ENCODE results near the gene LRRFIP1. TPM values are rescaled to one million over a fixed set of nuclear protein-coding genes. Genes with fewer than 3 reads are reported as not detected.

Gene LRRFIP1
- total and polyA plus RNA-seq, 9 of the 15 experiments (the other 6 are each of a cell fraction or from before 2014, with no cell fraction given), result 13.1 to 45.2 (median 31.3) TPM

DNA sequence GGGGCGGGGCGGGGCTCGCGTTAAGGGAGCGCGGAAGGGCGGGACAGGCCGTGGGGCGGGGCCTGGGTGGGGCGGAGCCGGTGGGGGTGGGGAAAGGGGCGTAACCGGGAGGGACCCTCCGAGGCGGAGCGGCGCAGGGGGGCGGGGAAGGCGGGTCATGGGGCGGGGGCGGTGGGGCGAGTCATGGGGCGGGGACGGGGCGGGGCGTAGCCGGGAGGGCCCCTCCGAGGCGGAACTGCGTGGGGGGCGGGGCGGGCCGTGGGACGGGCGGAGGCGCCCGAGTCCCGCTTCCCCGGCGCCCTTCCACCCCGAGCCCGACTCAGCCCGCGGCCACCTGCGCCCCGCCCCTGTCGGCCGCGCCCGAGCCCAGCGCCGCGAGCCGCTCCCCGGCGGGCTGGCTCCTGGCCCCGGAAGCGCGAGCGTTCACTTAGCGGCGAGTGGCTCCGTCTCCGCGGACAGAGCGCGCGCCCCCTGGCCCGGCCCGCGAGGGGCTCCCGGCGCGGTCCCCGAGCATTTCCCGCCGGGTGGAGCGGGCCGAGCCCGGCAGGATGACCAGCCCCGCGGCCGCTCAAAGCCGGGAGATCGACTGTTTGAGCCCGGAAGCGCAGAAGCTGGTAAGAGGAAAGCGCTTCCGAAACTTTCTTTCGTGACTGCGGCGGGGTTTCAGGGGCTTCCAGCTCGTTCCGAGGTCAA lies 64.7 kb downstream of the LRRFIP1 start (continued):
- TF ChIP-seq ZFP1 (CRISPR knock-in tag; IDR thresholded peaks at IDR 0.05) (no peak), C11orf30 (IDR thresholded peaks at IDR 0.05; ENCODE audit: low read depth) (no peak), BRF1 (IDR thresholded peaks at IDR 0.05; ENCODE audit: borderline replicate concordance, extremely low read depth, insufficient read length) (no peak), ELF2 (CRISPR knock-in tag; IDR thresholded peaks at IDR 0.05) (peak; percentile 28; the same call in 1 of the 2 replicates), ZNF253 (CRISPR knock-in tag; conservative IDR thresholded peaks at IDR 0.05) (no peak), MIER1 (IDR thresholded peaks at IDR 0.05; ENCODE audit: low read depth) (no peak), SRSF9 (IDR thresholded peaks at IDR 0.05; ENCODE audit: borderline replicate concordance, low read depth, low read length) (no peak)
- TF ChIP-seq, protein P1, sequence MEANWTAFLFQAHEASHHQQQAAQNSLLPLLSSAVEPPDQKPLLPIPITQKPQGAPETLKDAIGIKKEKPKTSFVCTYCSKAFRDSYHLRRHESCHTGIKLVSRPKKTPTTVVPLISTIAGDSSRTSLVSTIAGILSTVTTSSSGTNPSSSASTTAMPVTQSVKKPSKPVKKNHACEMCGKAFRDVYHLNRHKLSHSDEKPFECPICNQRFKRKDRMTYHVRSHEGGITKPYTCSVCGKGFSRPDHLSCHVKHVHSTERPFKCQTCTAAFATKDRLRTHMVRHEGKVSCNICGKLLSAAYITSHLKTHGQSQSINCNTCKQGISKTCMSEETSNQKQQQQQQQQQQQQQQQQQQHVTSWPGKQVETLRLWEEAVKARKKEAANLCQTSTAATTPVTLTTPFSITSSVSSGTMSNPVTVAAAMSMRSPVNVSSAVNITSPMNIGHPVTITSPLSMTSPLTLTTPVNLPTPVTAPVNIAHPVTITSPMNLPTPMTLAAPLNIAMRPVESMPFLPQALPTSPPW (CRISPR knock-in tag; IDR thresholded peaks at IDR 0.05), result peak; percentile 85
- TF ChIP-seq, protein P2, sequence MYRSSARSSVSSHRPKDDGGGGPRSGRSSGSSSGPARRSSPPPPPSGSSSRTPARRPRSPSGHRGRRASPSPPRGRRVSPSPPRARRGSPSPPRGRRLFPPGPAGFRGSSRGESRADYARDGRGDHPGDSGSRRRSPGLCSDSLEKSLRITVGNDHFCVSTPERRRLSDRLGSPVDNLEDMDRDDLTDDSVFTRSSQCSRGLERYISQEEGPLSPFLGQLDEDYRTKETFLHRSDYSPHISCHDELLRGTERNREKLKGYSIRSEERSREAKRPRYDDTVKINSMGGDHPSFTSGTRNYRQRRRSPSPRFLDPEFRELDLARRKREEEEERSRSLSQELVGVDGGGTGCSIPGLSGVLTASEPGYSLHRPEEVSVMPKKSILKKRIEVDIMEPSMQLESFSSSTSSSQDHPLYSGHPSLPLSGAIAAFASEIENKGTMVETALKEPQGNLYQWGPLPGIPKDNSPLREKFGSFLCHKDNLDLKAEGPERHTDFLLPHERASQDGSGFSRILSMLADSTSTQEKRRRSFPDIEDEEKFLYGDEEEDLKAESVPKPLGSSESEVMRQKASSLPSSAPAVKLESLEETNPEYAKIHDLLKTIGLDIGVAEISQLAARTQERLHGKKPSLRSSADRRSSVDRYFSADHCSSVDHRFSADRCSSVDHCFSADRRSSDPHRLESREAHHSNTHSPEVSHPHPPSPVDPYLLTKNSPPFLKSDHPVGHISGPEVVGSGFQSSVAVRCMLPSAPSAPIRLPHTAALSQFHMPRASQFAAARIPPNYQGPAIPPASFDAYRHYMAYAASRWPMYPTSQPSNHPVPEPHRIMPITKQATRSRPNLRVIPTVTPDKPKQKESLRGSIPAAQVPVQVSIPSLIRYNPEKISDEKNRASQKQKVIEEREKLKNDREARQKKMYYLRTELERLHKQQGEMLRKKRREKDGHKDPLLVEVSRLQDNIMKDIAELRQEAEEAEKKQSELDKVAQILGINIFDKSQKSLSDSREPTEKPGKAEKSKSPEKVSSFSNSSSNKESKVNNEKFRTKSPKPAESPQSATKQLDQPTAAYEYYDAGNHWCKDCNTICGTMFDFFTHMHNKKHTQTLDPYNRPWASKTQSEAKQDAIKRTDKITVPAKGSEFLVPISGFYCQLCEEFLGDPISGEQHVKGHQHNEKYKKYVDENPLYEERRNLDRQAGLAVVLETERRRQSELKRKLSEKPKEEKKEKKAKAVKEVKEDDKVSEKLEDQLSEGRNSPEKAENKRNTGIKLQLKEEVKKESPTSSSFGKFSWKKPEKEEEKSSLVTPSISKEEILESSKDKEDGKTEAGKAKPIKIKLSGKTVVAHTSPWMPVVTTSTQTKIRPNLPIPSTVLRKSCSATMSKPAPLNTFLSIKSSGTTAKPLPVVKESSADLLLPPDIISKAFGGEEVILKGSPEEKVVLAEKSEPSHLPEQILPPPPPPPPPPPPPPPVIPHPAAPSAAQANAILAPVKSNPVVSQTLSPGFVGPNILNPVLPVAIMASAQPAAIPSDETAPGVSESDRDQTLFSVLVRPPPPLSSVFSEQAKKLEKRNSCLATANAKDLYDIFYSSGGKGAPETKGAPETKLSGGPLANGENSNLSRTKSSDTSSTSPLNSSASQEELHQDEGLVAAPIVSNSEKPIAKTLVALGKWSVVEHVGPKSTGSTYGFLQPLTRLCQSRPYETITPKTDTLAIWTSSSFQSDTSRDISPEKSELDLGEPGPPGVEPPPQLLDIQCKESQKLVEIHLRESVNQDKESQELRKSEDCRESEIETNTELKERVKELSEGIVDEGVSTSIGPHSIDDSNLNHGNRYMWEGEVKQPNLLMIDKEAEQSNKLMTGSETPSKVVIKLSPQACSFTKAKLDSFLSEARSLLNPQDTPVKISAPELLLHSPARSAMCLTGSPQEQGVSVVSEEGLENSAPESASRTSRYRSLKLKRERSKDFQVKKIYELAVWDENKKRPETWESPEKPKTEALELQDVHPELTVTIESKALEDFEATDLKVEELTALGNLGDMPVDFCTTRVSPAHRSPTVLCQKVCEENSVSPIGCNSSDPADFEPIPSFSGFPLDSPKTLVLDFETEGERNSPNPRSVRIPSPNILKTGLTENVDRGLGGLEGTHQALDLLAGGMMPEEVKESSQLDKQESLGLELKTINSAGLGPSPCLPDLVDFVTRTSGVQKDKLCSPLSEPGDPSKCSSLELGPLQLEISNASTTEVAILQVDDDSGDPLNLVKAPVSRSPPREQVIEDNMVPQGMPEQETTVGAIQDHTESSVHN (IDR thresholded peaks at IDR 0.05; ENCODE audit: borderline replicate concordance in 1 of 2, low read depth in 1 of 2), result no peak
- TF ChIP-seq, protein P3, sequence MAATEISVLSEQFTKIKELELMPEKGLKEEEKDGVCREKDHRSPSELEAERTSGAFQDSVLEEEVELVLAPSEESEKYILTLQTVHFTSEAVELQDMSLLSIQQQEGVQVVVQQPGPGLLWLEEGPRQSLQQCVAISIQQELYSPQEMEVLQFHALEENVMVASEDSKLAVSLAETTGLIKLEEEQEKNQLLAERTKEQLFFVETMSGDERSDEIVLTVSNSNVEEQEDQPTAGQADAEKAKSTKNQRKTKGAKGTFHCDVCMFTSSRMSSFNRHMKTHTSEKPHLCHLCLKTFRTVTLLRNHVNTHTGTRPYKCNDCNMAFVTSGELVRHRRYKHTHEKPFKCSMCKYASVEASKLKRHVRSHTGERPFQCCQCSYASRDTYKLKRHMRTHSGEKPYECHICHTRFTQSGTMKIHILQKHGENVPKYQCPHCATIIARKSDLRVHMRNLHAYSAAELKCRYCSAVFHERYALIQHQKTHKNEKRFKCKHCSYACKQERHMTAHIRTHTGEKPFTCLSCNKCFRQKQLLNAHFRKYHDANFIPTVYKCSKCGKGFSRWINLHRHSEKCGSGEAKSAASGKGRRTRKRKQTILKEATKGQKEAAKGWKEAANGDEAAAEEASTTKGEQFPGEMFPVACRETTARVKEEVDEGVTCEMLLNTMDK (IDR thresholded peaks at IDR 0.05; ENCODE audit: borderline replicate concordance, insufficient read depth, low read depth, low read length, poor library complexity, severe bottlenecking), result no peak

Measured in K562 (cell line).